ENCODE data around the gene WBP2NL.

WBP2NL gene

GRCh38 chr22:42074132-42074811 is 75.7 kb downstream of the WBP2NL start, which contains the start of gene PHETA2:
PHETA2 (plus strand) TSS chr22:42074248; CDS start chr22:42077294, 3,046 bp downstream.
- no peak for DNase-seq

GRCh38 chr22:42074846-42075676 is 76.5 kb downstream of the WBP2NL start:
- DNase-seq: no peak

GRCh38 chr22:42076764-42077485 is 78.3 kb downstream of the WBP2NL start:
- no peak for DNase-seq

- peak; percentile 14 for DNase-seq
These were observed 79.0 kb downstream of the WBP2NL start for GRCh38 chr22:42077486-42078125.

Measured in DMS153 (cell line).